HCEC 1CT (cell line): ENCODE results near the gene ATP6V1C2.
"Not testable (repeated sequence)": the region's sequence is repeated elsewhere in the genome, so short reads cannot be mapped to it uniquely, and the experiment has no call there.

Experiments used
- DNase-seq: peaks from one replicate; pipeline ENCODE4 v3.0.0-alpha.2; 2017

The ATP6V1C2 gene

DNA sequence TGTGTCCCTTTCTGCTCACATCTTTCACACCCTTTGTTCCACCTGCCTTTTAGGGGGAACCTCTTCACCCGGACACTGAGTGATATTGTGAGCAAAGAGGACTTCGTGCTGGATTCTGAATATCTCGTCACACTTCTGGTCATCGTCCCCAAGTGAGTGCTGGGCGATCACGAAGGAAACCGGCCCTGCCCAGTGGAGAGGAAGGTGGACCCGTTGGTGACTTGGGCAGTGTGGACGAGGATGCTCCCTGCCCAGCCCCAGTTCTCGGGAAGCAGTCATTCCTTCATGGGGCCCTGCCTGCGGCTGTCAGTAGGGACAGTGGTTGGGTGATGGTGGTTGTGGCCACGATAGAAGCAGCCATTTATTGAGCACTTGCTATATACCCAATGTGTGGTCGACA is 50.4 kb downstream of the ATP6V1C2 start:
- no peak for DNase-seq

DNA sequence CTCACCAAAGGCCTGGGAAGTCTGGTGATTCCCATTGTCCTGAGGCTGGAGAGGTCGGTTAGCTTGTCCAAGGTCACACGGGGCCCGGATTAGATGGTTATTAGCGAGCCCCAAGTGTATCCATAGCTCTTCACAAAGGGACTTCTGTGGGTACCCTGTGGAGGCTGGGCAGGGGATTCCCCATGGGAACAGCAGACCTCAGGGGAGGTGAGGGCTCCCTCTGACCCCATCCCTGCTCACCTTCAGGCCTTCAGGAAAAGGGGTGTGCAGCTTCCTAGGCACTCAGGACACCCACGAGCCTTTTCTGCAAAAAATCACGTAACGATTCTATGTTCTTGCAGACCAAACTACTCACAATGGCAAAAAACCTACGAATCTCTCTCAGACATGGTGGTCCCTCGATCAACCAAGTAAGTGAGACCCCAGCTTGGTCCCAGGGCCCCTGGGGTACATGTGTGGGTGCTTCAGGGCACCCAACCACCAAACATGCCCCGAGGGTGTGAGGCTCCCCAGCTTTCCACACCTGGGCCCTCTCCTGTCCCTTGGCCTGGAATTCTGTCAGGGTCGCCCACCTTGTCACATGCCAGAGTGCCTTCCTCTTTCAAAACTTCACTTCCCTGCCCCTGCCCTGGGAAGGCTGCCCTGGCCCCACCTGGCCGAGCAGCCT is 50.9 kb downstream of the ATP6V1C2 start:
- no peak for DNase-seq

DNA sequence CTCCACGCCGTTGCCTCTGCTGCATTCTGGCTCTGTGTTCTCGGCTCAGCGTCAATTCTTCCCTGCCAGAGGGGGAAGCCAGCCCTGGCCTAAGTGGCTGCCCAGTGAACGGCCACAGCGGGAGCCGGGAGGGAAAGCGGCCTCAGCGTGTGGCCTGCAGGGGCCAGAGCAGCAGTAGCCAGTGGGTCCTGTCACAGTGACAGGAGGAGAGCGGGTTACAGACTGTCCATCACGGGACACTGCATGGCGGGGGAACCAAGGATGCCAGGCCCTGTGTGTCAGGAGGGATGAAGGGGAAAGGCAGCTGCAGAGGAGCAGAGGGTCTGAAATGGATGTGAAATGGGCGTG is 51.4 kb downstream of the ATP6V1C2 start:
- DNase-seq, result no peak

DNA sequence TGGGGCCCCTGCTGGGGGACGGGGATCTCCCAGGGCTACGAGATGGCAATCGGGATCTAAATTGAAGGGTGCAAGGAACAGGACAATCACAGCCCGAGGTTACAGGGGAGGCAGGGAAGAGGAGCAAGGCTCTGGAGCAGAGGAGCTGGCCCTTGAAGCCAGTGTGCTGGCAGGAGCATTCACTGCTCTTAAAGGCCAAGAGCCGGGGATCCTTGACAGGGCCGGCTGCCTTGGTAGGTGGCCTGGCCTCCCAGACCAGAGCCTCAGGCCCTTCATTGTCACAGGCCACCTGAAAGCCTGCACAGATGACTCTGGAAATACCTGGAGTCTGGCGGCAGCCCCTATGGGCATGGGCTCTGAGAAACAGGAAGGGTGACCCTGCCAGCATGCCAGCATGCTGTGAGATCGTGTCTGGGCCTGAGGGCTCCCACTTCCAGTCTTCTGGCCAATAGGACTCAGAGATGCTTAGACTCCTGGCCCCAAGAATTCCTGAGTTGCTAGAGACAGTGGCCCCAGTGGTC is 52.5 kb downstream of the ATP6V1C2 start:
- DNase-seq, result no peak

DNA sequence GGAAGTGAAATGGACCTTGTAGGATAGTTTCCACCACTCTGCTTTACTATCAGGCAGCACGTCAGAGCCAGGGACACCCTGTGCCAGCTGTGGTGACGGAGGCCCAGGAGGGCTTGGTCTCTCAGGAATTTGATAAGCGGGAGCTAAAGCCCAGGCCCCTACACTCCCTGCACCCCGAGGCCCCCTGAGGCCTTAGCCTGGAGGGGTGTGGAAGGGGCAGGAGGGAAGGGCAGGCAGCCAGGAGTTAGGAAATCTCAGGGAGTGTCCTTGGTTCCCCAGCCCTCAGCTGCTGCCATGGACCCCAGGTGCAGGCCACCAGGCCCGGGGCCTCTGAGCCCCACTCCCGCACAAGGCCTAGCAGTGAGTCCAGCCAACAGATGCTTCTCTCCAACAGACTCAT is 53.0 kb downstream of the ATP6V1C2 start:
- DNase-seq, result no peak

DNA sequence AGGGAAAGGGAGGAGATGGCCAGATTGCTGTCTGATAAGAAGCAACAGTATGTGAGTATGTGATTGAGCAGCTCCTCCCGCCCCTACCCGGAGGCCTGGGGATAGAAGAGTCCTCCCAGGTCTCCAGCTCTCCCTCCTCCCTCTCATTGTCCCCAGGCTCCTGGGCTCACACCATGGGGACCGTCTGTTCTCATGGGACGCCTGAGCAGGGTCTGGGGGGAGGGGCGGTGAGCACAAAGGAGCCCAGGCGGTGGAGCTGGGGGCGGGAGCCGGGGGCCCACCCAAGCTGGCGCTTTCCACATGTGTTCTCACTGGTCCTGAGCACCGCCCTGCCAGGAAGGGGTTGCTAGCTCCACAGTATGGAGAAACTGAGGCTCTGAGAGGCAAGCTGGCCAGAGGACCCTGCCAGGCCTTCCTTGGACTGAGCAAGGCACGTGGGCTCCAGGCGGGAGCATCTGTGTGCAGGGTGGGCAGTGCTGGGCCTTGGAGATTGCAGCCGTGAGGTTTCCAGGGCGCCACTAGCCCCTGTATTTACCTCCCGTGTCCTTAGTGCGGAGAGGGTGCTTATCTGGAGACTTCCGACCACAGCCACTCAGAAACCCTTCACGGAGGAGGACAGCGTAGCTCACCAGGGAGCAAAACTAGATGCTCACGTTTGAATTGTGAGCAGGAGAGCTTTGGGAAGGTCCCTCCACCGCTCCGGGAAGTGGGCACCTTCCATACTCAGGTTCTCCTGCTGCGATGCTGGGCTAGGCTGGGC is 53.8 kb downstream of the ATP6V1C2 start:
- no peak for DNase-seq

DNA sequence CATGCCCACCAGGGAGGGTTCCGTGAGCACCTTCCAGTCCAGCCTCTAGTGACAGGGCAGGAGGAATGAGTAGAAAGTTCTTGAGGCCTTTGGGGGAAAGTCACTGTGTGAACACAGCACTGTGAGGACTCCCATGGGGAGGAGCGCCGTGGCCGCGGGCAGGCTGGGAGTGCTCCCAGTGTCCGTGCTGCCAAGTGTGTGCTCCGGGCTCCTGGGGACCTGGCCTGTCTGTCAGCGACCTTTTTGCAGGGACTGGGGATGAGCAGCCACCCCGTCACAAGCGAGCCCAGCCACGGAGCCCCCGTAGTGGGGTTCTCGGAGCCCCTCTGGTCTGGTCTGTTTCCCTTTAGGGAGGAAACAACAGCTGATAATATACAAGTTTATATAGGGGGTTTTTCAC is 54.4 kb downstream of the ATP6V1C2 start:
- DNase-seq, result no peak

DNA sequence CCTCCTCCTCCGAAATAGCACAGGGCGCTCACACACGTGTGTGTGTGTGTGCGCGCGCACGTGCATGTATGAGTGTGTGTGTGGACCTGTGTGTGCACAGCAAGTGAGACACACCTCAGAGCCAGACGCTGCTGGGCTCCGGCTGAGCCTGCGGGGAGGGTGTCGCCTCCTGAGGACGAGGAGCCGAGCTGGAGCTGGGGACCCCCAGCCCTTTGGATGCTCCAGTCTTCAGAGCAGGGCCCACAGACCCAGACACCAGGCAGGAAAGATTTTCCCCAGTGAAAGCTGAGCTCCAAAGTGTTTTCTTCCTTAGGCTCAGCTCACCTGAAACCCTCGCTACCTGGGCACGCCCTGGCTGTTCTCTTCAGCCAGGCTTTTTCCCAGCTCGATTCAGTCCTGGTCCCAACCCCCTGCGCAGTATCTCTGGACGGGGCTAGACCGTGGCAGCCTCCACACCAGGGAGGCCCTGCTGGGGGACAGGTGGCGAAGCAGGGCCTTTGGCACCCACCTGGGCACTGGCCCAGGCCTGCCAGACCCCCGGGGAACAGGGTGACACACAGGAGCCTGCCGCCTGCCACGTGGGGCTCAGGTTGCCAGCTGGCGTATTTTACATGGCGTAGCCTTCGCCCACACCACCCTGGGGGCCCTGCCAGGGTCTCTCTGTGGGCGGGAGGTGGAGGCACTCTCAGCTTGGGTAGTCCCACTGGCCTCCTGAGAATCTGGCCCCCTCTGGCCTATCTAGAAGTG is 55.0 kb downstream of the ATP6V1C2 start:
- no peak for DNase-seq

DNA sequence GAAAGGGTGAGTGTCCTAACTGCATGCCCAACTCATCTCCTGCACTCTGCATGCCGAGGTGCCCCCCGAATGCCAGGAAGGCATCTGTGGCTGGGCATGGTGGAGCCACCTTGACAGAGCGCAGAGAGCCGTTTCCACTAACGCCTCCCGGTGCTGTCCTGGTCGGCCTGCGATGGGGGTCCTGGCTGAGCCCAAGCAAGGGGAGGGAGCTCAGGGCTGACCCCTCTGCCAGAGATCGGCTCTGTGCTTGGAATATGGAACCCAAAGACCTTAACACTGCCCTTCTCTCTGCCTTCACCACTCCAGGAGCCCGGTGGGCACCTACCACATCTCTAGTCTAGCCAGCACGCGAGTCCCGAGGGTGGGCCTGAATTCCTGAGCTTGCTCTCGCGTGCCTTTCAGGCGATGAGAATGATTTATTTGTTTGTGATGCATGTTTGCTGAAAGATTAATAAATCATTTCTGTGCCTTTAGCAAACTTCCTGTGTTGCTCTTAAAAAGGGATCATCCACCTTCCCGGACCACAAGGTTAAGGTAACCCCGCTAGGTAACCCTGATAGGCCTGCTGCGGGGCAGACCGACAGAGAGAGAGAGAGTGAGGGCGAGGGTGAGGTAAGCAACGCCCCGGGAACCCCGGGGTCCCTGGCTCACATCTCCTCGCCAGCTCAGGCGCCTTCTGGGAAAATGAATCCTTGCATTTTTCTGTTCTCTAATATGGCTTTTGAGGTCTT is 55.8 kb downstream of the ATP6V1C2 start:
- DNase-seq, result no peak

DNA sequence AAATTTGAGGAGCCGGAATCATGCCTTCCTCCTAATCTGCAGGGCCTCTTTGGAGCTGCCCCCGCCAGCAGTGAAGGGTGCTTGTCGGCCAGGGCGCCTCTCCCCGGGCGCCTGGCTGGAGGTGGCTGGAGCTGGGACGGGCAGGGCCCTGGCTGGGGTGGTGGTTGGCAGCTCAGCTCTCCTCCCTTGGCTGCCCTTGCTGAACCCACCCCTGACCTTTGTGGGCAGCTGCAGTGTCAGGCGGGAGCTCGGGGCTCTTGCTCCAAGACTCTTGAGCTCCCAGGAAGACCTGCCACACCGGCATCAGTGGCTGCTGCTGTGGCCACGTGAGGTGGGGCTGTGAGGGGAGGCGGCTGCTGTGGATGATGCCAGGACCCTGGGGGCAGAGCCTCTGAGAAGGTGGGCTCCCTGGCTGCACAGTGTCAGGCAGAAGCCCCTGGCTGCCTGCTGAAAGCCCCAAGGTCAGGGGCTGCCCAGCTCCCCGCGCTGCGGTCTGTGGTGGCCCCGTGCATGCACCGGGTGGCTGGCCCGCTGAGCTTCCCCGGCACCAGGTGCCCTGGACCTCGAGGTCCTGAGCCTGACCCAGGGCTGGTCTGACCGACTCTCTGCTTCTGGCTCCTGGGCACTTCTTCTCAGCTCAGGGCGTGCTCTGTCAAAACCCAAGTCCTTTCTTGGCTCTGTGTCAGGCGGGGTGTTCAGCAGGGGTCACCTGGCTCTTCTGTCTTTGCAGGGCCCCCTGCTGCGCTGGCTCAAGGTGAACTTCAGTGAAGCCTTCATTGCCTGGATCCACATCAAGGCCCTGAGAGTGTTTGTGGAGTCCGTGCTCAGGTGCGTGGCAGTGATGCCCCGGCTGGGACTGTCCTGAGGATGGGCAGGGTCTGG is 56.7 kb downstream of the ATP6V1C2 start:
- no peak for DNase-seq

DNA sequence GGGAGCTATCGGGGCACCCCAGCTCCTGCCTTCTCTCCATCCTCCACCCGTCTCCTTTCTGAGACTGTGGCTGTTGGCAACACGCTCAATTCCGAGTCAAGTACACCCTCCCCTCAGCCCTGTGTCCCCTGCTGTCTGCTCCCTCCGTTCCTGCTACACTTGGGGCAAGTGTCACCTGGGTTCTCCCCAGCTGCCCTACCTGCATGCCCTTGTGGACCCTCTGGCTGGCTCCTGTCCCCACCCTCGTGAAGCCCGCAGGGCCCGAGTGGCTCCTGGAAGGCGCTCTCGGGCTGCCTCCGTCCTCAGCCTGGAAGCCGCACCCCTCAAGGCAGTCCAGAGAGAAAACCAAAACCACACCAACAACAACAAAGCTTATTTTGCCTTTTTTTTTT is 57.3 kb downstream of the ATP6V1C2 start:
- no peak for DNase-seq

DNA sequence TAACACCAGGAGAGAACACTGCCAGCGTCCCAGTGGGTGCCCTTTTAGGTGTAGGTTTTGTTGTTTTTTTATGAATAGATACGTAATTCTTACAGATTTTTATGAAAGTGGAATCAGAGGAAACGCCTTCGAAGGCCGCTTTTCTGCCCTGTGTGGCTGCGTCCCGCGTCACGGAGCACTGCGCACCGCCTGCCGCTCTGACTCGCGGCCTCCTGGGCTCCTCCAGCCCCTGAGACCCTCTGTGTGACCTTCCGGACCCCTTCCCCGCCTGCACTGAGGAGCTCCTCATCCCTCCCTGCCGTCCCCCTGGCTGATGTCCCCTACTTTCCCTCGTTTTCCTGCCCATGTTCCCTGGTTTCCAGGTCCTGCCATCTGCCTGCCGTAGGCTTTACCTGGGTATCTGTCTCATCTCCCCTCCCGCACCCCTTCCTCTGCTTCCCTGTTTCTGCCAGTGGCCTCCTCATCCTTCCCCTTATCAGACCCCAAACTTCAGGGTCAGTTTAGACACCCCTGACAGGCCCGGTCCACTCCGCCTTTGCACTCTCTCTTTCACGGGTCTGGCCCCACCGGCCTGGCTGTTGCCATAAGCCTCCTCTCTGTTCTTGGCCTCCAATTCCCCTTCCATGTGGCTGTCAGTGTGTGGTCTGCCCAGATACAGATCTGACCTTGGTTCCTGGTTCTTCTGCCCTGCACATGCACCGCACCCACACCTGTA is 58.5 kb downstream of the ATP6V1C2 start:
- DNase-seq, result no peak

DNA sequence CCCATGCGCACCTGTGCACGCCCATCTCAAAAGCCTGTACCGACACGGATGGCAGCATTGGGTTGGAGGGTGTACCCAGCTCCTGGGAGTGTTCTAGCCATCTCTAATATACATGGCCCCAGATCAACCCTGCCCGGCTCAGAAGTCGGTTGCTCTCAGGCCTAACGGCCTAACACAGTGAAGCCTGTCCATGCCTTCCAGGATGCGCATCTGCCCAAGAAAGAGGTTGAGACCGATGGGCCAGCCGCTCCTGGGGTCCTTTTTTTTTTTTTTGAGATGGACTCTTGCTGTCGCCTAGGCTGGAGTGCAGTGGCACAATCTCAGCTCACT is 59.0 kb downstream of the ATP6V1C2 start:
- DNase-seq, result no peak

DNA sequence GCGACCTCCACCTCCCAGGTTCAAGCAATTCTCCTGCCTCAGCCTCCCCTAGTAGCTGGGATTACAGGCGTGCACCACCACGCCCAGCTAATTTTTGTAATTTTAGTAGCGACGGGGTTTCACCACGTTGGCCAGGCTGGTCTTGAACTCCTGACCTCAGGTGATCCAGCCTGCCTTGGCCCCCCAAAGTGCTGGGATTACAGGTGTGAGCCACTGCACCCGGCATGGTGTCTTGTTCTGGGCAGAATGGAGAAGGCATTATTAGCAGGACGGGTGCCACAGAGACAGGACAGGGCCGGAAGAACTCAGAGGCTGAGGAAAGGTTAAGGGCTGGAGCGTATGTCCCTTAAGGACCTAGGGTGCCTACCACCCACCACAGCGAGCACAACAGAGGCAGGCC is 59.4 kb downstream of the ATP6V1C2 start:
- DNase-seq, result not testable (repeated sequence)

DNA sequence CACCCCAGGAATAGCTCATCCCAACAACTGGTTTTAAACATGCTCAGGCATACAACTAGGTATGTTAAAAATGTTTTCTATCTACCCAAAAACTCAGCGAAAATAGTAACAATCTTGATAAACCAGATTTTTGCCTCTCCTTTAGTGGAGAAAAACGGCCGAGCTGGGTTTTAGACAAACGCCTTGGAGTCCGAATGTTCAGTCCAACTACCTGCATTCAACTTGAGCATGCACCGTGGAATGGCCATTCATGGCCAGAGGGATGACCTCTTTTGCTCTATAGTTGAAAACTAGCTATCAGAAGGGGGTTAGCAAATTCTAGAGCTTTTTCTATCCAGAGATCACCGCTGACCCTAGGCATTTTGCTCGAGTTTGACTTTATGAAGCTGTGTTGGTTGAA is 60.3 kb downstream of the ATP6V1C2 start:
- DNase-seq, result no peak

DNA sequence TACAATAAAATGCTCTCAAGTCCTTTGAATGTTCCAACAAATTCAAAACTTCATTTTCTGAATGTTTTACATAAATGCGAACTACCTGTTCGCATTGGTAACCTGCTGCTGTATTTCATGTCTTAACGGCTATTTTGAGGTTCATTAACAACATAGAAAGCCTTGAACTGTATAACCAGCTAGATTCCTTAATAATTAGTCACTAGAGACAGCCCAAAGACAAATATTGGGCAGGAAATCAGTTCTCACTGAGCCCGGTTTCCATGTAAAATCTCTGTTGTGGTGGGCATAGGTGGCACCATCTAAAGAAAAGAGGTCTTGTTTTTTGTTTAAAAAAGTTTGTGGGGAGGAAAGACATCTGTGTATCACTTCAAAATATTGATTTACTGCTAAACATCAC is 62.0 kb downstream of the ATP6V1C2 start:
- DNase-seq, result no peak

DNA sequence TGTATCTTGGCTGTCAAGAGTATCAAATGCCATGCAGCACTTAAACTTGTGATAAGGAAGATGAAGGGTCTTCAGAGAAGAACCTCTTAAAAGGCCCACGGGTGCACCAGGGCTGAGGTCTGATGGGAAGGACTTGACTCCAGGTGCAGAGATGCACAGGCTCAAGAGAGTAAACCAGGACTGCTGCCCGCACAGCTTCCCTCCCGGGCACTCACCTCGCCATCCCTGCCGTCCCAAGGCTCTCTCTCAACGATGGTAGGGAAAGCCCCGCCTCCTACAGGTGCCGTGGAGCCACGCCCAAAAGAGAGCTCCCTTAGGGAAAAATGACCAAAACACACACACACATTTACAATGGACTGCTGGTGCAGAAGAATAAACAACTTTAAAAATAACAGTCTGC is 63.3 kb downstream of the ATP6V1C2 start:
- DNase-seq, result no peak

DNA sequence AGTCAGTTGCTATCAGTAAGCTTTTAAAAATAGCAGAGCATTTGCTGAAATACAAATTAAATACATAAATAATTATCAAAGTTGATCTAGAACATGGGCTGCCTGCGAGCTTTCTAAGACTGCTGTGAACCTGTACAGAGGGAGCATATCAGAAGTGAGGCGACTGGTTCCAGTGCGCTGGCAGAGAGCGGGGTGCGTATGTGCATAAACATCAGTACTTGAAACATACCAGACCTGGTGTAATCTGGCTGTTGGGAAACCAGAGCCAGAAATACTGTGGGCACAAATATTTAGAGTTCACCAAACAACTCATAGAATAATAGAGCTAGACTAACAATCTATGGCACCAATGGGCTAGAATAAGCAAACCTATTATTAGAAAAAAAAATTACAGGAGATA is 63.8 kb downstream of the ATP6V1C2 start:
- DNase-seq, result no peak

DNA sequence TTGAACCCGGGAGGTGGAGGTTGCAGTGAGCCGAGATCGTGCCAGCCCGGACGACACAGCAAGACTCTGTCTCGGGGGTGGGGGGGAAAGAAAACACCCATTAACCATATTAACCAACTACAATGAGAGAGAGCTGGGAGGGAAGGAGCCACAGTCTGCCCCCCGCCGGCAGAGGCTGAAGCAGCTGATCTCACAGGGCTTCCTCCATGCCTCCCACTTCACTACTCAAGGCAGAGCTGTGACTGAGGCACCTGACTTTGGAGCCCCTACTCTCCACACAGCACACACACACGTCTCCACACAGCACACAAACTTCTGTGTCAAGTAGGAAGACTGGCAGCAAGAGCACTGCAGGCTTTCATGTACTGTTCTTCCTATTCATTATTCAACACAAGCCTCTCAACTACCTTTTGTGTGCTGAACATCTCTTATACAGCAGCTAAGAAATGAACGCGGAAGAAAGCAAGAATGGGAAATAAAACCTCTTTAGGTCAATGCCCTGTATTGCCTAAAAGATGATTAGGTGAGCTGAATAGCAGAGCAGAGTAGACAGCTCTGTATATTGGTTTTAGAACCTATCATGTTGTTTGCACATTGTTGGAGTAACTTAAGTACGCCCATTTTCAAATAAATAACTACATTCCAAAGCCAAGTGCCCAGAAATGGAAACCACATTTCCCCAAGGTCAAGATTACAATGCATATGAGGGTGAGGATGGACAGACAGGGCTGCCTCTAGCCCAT is 65.0 kb downstream of the ATP6V1C2 start:
- DNase-seq, result no peak

DNA sequence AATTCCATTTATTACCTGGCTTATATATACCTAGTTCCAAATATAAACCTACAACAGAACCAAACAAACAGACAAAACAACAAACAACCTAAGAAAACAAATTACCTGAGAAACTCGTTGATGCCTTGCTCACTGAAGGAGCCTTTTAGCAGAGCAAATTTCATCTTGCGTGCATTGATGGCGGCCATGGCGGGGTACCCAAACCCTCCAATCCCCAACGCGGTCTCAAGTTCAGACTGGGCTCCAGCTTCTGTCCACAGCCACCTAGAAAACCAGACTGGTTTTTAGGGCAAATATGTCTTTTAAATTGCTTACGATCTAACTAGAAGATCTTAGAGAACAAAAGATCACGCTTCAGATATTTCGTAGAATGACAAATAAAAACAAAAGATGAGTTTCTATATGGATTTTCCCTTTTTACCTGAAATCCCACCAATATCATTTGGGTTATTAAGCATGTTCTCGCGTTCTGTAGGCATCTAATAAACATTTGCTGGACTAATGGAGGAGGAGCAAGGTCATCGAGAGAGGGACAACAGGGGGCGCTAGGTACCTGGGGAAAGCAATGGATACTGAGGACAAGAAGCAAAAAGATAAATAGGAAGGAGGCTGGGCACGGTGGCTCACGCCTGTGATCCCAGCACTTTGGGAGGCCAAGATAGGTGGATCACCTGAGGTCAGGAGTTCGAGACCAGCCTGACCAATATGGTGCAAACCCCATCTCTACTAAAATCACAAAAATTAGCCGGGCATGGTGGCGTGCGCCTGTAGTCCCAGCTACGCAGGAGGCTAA is 65.9 kb downstream of the ATP6V1C2 start:
- no peak for DNase-seq
